Glutamatergic neuron (in vitro differentiated cells): ENCODE results near the gene RAPH1. TPM values are rescaled to one million over a fixed set of nuclear protein-coding genes. Genes with fewer than 3 reads are reported as not detected.
"Not testable (repeated sequence)": the region's sequence is repeated elsewhere in the genome, so short reads cannot be mapped to it uniquely, and the experiment has no call there.

Source experiments
- DNase-seq: peaks from one replicate; pipeline ENCODE4 v3.0.0; 2022
- H3K27ac Mint-ChIP-seq: one replicate; pipeline ENCODE4 v1.8.0; 2020; ENCODE audit warnings: mild to moderate bottlenecking, mixed read lengths, inconsistent platforms; ENCODE audit not compliant: unreplicated experiment
- H3K27me3 Mint-ChIP-seq: one replicate; pipeline ENCODE4 v1.8.0; 2020; ENCODE audit warnings: mild to moderate bottlenecking, moderate library complexity, mixed read lengths, inconsistent platforms; ENCODE audit not compliant: unreplicated experiment
- H3K36me3 Mint-ChIP-seq: one replicate; pipeline ENCODE4 v1.8.0; 2020; ENCODE audit warnings: mild to moderate bottlenecking, mixed read lengths, inconsistent platforms; ENCODE audit not compliant: unreplicated experiment
- H3K4me1 Mint-ChIP-seq: one replicate; pipeline ENCODE4 v1.8.0; 2020; ENCODE audit warnings: mild to moderate bottlenecking, low read depth, mixed read lengths, inconsistent platforms; ENCODE audit not compliant: unreplicated experiment
- H3K4me3 Mint-ChIP-seq: one replicate; pipeline ENCODE4 v1.8.0; 2020; ENCODE audit warnings: mild to moderate bottlenecking, mixed read lengths, inconsistent platforms; ENCODE audit not compliant: unreplicated experiment
- H3K9me3 Mint-ChIP-seq: one replicate; pipeline ENCODE4 v1.8.0; 2020; ENCODE audit warnings: mild to moderate bottlenecking, moderate library complexity, mixed read lengths, inconsistent platforms; ENCODE audit not compliant: unreplicated experiment
- total RNA-seq: library from RNA; stranded (reverse); fragmentation: NEBNext Ultra II Directional; extraction: Animal tissue kit (Norgen Biotek cat#: 25700); gene quantifications from one replicate; pipeline ENCODE4 v1.2.1, GENCODE V29; 2021; ENCODE audit not compliant: unreplicated experiment
- TF ChIP-seq, protein P1 (sequence below): fragments of 200-600 bp; sonication (generic); IDR thresholded peaks from one replicate; pipeline ENCODE4 v1.5.0; 2021; ENCODE audit not compliant: partially characterized antibody, unreplicated experiment

RAPH1 gene
- total RNA-seq, 1 donor from 2014 or later = 56.9 TPM

- H3K36me3 Mint-ChIP-seq = no peaks in the 10 kb centered on the region
- no peak overlapping the region for H3K4me3 Mint-ChIP-seq
- no peak for DNase-seq
- no peak overlapping the region for H3K27ac Mint-ChIP-seq
- H3K27me3 Mint-ChIP-seq = no peaks in the 10 kb centered on the region
- TF ChIP-seq, protein P1, sequence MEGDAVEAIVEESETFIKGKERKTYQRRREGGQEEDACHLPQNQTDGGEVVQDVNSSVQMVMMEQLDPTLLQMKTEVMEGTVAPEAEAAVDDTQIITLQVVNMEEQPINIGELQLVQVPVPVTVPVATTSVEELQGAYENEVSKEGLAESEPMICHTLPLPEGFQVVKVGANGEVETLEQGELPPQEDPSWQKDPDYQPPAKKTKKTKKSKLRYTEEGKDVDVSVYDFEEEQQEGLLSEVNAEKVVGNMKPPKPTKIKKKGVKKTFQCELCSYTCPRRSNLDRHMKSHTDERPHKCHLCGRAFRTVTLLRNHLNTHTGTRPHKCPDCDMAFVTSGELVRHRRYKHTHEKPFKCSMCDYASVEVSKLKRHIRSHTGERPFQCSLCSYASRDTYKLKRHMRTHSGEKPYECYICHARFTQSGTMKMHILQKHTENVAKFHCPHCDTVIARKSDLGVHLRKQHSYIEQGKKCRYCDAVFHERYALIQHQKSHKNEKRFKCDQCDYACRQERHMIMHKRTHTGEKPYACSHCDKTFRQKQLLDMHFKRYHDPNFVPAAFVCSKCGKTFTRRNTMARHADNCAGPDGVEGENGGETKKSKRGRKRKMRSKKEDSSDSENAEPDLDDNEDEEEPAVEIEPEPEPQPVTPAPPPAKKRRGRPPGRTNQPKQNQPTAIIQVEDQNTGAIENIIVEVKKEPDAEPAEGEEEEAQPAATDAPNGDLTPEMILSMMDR = no peak
- H3K4me1 Mint-ChIP-seq = peaks cover 2% of the 10 kb centered on the region
- H3K9me3 Mint-ChIP-seq = peaks cover 2% of the 10 kb centered on the region
Measured at GRCh38 chr2:203379156-203379555, 155.9 kb downstream of the RAPH1 start.

DNA sequence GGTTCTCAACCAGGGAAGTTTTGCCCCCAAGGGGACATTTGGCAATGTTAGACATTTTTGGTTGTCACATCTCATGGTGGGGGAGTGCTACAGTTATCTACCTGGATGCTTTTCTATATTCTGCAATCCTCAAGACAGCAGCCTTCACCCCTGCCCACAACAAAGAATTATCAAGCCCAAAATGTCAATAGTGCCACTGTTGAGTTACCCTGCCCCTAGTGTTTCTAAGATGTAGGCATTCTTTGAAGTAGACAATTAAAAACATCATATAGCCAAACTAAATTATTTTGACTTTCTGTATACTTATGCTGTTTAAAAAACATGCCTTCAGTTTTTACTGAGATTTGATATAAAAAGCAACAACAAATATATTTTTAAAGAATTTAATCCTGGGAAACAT is 158.9 kb downstream of the RAPH1 start:
- Mint-ChIP-seq H3K4me3 (no peak overlapping the region), H3K9me3 (peaks cover 2% of the 10 kb centered on the region), H3K27me3 (no peaks in the 10 kb centered on the region), H3K27ac (no peak overlapping the region), H3K4me1 (peaks cover 2% of the 10 kb centered on the region), H3K36me3 (no peaks in the 10 kb centered on the region)
- DNase-seq = no peak
- TF ChIP-seq, protein P1 = peak; percentile 16

DNA sequence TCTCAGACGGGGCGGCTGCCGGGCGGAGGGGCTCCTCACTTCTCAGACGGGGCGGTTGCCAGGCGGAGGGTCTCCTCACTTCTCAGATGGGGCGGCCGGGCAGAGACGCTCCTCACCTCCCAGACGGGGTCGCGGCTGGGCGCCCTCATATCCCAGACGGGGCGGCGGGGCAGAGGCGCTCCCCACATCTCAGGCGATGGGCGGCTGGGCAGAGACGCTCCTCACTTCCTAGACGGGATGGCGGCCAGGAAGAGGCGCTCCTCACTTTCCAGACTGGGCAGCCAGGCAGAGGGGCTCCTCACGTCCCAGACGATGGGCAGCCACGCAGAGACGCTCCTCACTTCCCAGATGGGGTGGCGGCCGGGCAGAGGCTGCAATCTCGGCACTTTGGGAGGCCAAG is 162.4 kb downstream of the RAPH1 start:
- not testable (repeated sequence) for H3K4me1 Mint-ChIP-seq, H3K27ac Mint-ChIP-seq, H3K4me3 Mint-ChIP-seq, H3K9me3 Mint-ChIP-seq, DNase-seq, H3K27me3 Mint-ChIP-seq, H3K36me3 Mint-ChIP-seq

DNA sequence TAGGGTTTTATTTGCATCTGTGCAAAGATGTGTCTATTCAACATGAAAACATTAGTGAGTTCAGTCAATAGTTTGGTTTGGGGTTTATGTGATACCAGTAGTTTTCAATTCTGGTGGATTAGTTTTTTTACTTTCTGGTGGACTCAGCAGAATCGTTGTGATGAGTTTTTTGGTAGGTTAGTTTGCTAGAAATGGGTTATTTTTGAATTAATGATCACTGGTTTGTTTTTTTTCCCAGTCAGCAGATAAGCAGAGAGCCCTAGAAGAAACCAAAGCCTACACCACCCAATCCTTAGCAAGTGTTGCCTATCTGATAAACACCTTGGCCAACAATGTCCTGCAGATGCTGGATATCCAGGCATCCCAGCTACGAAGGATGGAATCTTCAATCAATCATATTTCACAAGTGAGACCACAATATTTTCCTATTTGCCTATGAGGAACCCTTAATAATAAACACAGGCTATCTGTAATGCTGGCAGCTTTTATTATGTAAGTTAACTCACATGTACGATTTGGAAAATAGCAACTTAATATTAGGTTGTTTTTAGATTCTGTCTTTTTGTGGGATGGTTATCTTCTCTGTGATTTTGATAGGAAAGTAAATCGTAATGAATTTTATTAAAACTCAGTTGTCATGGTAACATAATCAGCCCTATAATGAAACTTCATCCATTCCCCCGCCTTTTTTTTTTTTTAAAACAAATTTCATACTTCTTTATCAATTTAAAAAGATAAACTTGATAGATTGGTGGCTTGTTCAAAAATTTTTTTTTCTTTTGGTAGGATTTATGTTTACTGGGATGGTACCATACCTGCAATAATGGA is 168.2 kb downstream of the RAPH1 start:
- Mint-ChIP-seq H3K36me3 (no peaks in the 10 kb centered on the region), H3K27ac (no peak overlapping the region), H3K4me3 (no peak overlapping the region), H3K27me3 (no peaks in the 10 kb centered on the region), H3K4me1 (peaks cover 6% of the 10 kb centered on the region), H3K9me3 (no peaks in the 10 kb centered on the region)
- DNase-seq = no peak
- TF ChIP-seq, protein P1 = no peak

DNA sequence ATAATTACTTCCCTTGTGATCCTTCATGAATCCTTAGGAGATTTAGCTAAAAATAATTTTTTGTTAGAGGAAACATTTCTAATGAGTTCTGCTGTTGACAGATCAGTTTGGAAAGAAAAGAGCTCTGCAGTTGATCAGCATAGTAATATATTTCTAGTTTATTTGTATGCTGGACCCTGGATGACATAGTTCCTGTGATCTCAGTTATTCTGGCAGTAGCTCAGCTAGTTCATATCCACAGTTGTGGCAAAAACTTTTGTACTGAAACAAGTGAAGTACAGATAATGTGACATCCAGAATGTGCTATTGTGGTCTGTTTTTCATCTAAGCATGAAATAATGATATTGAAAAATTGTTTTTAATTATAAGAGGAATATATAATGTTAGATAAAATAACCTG is 173.2 kb downstream of the RAPH1 start:
- peaks cover 2% of the 10 kb centered on the region for H3K27me3 Mint-ChIP-seq
- no peak for DNase-seq
- no peaks in the 10 kb centered on the region for H3K4me1 Mint-ChIP-seq
- H3K4me3 Mint-ChIP-seq = no peak overlapping the region
- H3K9me3 Mint-ChIP-seq = peaks cover 1% of the 10 kb centered on the region
- no peak overlapping the region for H3K27ac Mint-ChIP-seq
- no peaks in the 10 kb centered on the region for H3K36me3 Mint-ChIP-seq
- TF ChIP-seq, protein P1 = no peak
